ENCODE data around the gene ZPBP. TPM values are rescaled to one million over a fixed set of nuclear protein-coding genes. Genes with fewer than 3 reads are reported as not detected.

ZPBP gene
- total RNA-seq, 6 experiments from 2014 or later, result not detected

GRCh38 chr7:49892481-49892880 lies 200.6 kb downstream of the ZPBP start:
- no peak for DNase-seq
- TF ChIP-seq CTCF (IDR thresholded peaks at IDR 0.05), result no peak
- Mint-ChIP-seq H3K36me3 (ENCODE audit: low read depth) (no peaks in the 10 kb centered on the region), H3K4me3 (no peak overlapping the region), H3K9me3 (peaks cover 34% of the 10 kb centered on the region), H3K27me3 (ENCODE audit: insufficient read depth) (no peaks in the 10 kb centered on the region), H3K4me1 (ENCODE audit: low read depth) (no peaks in the 10 kb centered on the region), H3K27ac (no peak overlapping the region)

Other genes starting within 250 kb of the ZPBP start
- gene IKZF1, start 211.5 kb upstream of the ZPBP start, total RNA-seq (2021; fragmentation: NEBNext Ultra II Directional; extraction: Animal tissue kit (Norgen Biotek cat#: 25700)), result not detected